GM19099 (cell line): Measurements from ENCODE around the gene DDX17.

Experiments
- POLR2A ChIP-seq: IDR thresholded peaks from 3 replicates; pipeline ENCODE4 v1.6.1; 2011; ENCODE audit warnings: low read depth; ENCODE audit not compliant: insufficient read length; ENCODE audit errors: extremely low read depth

The DDX17 gene

DNA sequence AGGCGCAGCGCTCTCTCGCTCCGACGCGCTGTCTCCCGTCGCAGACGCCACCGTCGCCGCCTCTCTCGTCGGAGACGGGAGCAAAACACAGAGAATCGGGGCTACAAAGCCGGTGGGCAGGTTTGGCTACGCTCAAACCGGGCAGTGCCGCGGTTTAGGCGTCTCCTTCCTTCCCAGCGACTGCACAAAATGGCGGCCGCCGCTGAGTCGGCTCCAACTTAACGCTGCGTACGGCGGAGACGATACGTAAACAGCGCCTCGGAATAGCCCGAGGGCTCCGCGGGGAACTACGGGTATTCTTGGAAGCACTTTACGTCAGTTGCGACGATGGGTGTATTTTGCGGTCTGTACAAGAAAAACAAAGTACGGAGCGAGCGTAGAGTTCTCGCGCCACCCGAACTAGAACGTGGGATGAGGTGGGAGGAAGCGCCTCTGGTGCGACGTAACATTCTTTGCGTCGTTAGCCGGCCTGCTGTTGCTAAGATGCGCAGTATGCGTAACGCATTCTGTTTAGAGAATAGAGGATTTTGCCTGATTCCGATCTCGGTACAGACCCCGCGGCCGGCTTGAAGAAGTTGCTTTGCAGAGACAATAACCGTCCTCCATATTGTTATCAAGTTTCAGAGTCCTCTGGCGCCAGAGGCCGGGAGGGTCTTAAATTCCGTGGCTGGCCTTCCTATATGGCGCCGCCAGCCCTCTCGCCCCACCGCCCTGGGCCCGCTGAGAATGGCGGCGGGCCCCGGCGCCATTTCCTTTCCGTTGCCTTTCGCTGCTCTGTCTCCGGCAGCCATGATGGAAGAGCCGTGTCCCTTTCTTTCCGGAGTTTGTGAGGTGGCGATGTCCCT lies at the start of gene DDX17:
Gene DDX17, minus strand, starts transcription at position 194 of the 845 bp plus-strand sequence.
- peak; percentile 74 for TF ChIP-seq POLR2A

- no peak for TF ChIP-seq POLR2A
Measured at GRCh38 chr22:38554281-38554680, 48.2 kb upstream of the DDX17 start.

- no peak for TF ChIP-seq POLR2A
Measured at GRCh38 chr22:38549101-38549894, 43.2 kb upstream of the DDX17 start.

- TF ChIP-seq POLR2A: no peak
Measured at GRCh38 chr22:38540701-38541100, 34.6 kb upstream of the DDX17 start.

DNA sequence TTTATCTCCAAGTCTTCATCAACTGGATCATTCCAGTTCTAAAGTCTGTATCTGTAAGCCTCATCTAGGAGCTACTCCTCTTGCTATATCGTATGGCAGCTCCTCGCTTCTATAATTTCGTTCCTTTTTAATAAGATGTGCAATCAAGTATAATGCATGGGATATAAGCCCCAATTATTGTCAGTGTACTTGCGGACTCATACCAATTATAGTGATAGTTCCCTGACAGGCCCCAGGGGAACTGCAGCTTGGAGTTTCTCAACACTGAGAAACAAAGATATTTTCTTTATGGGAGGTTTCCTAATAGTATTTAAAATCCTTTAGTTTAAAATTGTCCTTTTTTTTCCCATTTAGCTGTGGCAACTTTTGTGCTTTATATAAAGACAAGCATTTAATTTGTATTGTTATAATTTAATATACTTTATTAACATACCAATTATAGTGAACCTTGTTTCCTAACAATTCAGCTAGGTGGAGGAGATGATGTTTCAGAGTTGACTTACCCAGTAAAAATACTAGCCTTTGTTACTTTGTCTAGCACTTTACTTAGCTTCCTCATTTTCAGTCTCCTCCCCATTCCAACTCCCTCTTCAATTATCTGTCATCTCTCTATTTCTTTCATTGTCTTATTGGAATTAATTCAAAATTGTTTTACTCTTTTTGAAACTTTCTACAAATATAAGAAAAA lies 25.3 kb upstream of the DDX17 start:
- no peak for TF ChIP-seq POLR2A

- no peak for TF ChIP-seq POLR2A
Measured at GRCh38 chr22:38524429-38524828, 18.3 kb upstream of the DDX17 start.

GRCh38 chr22:38523479-38523878 lies 17.4 kb upstream of the DDX17 start:
- no peak for TF ChIP-seq POLR2A

DNA sequence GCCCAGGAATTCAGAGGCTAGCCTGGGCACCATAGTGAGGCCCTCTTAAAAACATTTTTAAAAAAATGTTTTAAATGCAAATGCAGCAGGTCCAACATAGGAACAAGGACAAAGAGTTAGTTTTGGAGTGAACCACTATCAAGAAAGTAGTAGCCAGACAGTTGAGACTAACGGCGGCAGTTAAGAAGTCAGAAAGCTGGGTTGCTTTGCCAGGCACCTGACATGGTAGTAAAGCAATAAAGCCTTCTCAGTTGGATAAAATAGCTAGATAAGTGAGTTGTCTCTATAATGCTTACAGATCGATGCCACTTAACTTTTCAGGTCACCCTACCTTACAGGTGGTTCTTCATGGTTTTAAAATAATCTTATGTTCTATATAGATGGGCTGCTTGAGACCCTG lies 16.9 kb upstream of the DDX17 start:
- TF ChIP-seq POLR2A: no peak

DNA sequence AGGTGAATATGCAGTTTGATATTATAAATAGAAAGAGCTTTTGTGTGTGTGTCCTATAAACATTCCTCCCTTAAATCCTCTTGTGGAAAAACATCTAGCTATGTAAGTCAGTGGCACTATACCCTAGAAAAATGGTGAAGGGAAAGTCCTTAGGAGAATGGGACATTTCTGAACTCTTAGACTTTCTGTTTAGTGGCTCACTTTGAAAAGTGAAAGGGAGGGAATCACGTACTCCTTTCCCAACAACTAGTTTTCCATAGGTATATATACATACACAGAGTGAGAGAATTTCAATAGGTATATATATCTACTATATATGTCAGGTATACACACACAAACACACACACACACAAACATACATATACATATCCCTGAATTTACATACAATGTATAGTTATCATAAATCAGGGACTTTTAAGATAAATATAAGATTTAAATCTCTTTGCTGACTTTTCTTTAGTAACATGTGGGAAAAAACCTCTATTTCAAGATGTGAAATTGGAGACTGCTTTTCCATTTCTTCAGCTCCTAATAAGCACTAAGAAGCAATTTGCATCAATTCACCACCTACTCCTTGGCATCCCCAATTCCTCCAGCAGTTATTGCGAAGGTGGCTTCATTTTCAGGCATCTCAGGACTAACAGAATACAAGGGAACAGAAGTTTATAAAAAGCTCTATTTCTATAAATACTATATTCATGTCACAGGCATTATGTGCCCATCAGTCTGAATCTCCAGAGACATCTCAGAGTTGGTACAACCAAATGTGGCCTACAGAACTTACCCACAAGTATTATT lies 13.5 kb upstream of the DDX17 start:
- TF ChIP-seq POLR2A: no peak

GRCh38 chr22:38518620-38519019 lies 12.5 kb upstream of the DDX17 start:
- TF ChIP-seq POLR2A: no peak

DNA sequence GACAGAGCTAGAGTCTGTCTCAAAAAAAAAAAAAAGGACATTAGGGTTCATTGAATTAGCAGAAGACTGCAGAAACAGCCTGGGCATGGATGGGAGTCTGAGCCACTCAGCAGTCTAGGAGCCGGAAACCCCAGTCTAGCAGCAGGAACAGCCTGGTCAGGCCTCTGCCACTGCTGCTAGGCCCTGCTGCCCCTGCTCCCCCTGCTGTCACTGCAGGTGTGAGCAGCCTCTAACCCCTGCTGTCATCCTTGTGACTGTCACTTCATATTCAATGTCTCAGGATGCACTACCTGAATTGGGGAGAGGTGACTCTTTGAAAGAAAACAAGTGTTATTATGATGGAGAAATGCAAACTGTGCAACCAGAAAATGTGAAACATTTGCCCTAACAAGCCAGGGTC lies 7.0 kb upstream of the DDX17 start:
- no peak for TF ChIP-seq POLR2A

DNA sequence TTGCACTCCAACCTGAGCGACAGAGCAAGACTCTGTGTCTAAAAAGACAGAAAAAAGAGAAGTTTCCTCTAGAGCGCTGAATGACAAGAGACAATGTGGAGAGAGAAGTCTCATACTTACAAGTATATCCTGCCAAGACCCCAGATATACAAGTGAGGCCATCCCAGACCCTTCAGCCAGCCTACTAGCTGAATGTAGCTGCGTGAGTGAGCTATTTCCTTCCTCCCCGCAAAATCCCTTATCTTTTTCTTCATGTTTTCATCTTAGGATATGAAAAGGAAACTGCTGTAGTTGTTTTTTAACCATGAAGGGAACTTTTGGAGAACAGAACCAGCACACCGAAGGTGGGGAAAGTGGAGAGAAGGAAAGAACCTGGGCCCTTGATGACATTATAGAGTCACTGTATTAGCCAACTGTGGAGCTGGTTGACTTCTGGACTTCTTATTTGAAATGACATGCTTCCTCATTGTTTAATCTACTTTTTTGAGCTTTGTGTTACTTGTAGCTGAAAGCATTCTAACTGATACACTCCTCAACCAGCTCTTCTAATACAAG lies 4.4 kb upstream of the DDX17 start:
- TF ChIP-seq POLR2A: no peak

- no peak for TF ChIP-seq POLR2A
Measured at GRCh38 chr22:38505541-38506117, 482 bp downstream of the DDX17 start.
